Activated CD8-positive, alpha-beta memory T cell treated with anti-CD3 and anti-CD28 coated beads for 36 hours (primary cell): ENCODE measurements around the gene SYNGR1. TPM values are rescaled to one million over a fixed set of nuclear protein-coding genes. Genes with fewer than 3 reads are reported as not detected.
"Not testable (repeated sequence)": the region's sequence is repeated elsewhere in the genome, so short reads cannot be mapped to it uniquely, and the experiment has no call there.

ENCODE experiments used
- CTCF ChIA-PET: fragments of 350-600 bp; sonication (Branson Sonifier 250); formaldehyde crosslinking; loops from one replicate; lab custom pipeline; 2021; ENCODE audit warnings: antibody characterized with exemption; lab: Charles Lee
- POLR2A ChIA-PET: fragments of 350-600 bp; sonication (Branson Sonifier 250); formaldehyde crosslinking; loops from one replicate; lab custom pipeline; 2021; ENCODE audit warnings: antibody characterized with exemption; lab: Charles Lee
- total RNA-seq, 2 experiments: library from RNA; stranded (reverse); gene quantifications; one replicate each; pipeline ENCODE4 v1.2.3, GENCODE V29; 2021

SYNGR1 gene
- total RNA-seq, 2 experiments from 2014 or later: 3.8 to 4.2 TPM

- ChIA-PET POLR2A (interaction anchor here (0.9 kb wide), 1 partner anchor 210 kb away, joined by 4 read pairs; no protein-coding TSS in a partner anchor), CTCF (interaction anchor here (4.6 to 6.8 kb wide), 2 partner anchors 142 to 144 kb away, joined by 50 to 53 read pairs; no protein-coding TSS in a partner anchor)
These were observed 36.4 kb upstream of the SYNGR1 start for GRCh38 chr22:39313258-39314001.

- POLR2A ChIA-PET: interaction anchor here (0.6 to 0.9 kb wide), 3 partner anchors 124 to 209 kb away, joined by 3 to 4 read pairs (median 4); partner anchors contain the start of gene ATF4
- CTCF ChIA-PET: interaction anchor here (6.8 kb wide), 1 partner anchor 145 kb away, joined by 50 read pairs; no protein-coding TSS in a partner anchor
These were observed 35.4 kb upstream of the SYNGR1 start for GRCh38 chr22:39314251-39314971.

- CTCF ChIA-PET: interaction anchor here (0.7 to 6.8 kb wide), 11 partner anchors 9 to 444 kb away, joined by 3 to 50 read pairs (median 4); partner anchors contain the start of gene CBX6
These were observed 34.4 kb upstream of the SYNGR1 start for GRCh38 chr22:39315389-39315788.

GRCh38 chr22:39316440-39317083, 33.2 kb upstream of the SYNGR1 start:
- ChIA-PET CTCF (interaction anchor here (0.6 to 6.8 kb wide), 17 partner anchors 10 to 447 kb away, joined by 3 to 50 read pairs (median 4); partner anchors contain the start of gene CBX6), POLR2A (interaction anchor here (0.6 to 1.8 kb wide), 8 partner anchors 72 to 206 kb away, joined by 3 to 7 read pairs (median 4); partner anchors contain the start of genes ATF4 and CBX7)

More at GRCh38 chr22:39315389-39315788, 34.4 kb upstream of the SYNGR1 start:
- POLR2A ChIA-PET: interaction anchor here (0.6 to 1.5 kb wide), 2 partner anchors 144 to 172 kb away, joined by 4 to 6 read pairs; no protein-coding TSS in a partner anchor

- ChIA-PET CTCF (interaction anchor here (0.6 to 6.8 kb wide), 7 partner anchors 11 to 448 kb away, joined by 3 to 50 read pairs (median 4); no protein-coding TSS in a partner anchor), POLR2A (interaction anchor here (0.6 to 3.2 kb wide), 9 partner anchors 15 to 205 kb away, joined by 3 to 11 read pairs (median 4); partner anchors contain the start of genes ATF4, CBX7 and TAB1)
These were observed 32.6 kb upstream of the SYNGR1 start for GRCh38 chr22:39317084-39317774.

- ChIA-PET POLR2A (interaction anchor here (1.0 to 3.2 kb wide), 12 partner anchors 8 to 205 kb away, joined by 3 to 17 read pairs (median 6); partner anchors contain the start of genes ATF4, CBX7, MIEF1 and TAB1), CTCF (interaction anchor here (0.6 to 6.8 kb wide), 8 partner anchors 11 to 447 kb away, joined by 3 to 50 read pairs (median 3); no protein-coding TSS in a partner anchor)
These were observed 31.9 kb upstream of the SYNGR1 start for GRCh38 chr22:39317775-39318506.

GRCh38 chr22:39318507-39319283, 31.1 kb upstream of the SYNGR1 start:
- CTCF ChIA-PET: interaction anchor here (0.6 to 6.8 kb wide), 7 partner anchors 12 to 448 kb away, joined by 3 to 50 read pairs (median 3); no protein-coding TSS in a partner anchor

GRCh38 chr22:39319284-39320022, 30.3 kb upstream of the SYNGR1 start, which contains the start of gene RPL3:
TSS of gene RPL3 (minus strand) at chr22:39319623. CDS start at chr22:39319597, 26 bp downstream.
- CTCF ChIA-PET: interaction anchor here (0.6 to 6.8 kb wide), 10 partner anchors 8 to 1779 kb away, joined by 3 to 50 read pairs (median 3); partner anchors contain the start of gene TAB1
- POLR2A ChIA-PET: interaction anchor here (0.5 to 3.2 kb wide), 22 partner anchors 9 to 1961 kb away, joined by 3 to 17 read pairs (median 4); partner anchors contain the start of genes ATF4, CBX7, MIEF1 and SYNGR1

More at GRCh38 chr22:39318507-39319283, 31.1 kb upstream of the SYNGR1 start:
- POLR2A ChIA-PET: interaction anchor here (0.7 to 3.2 kb wide), 15 partner anchors 8 to 204 kb away, joined by 3 to 17 read pairs (median 5); partner anchors contain the start of genes ATF4, CBX7, MIEF1 and SYNGR1

- CTCF ChIA-PET: interaction anchor here (0.8 to 6.8 kb wide), 5 partner anchors 12 to 178 kb away, joined by 3 to 50 read pairs (median 3); partner anchors contain the start of gene TAB1
- POLR2A ChIA-PET: interaction anchor here (1.2 to 3.2 kb wide), 3 partner anchors 11 to 200 kb away, joined by 4 to 17 read pairs (median 10); partner anchors contain the start of genes ATF4 and CBX7
These were observed 29.2 kb upstream of the SYNGR1 start for GRCh38 chr22:39320616-39321029.

GRCh38 chr22:39325392-39325932, 24.3 kb upstream of the SYNGR1 start:
- ChIA-PET POLR2A (no interaction called here), CTCF (no interaction called here)

- POLR2A ChIA-PET: no interaction called here
- CTCF ChIA-PET: interaction anchor here (0.7 kb wide), 1 partner anchor 484 kb away, joined by 3 read pairs; the partner anchor contains the start of gene NPTXR
These were observed 21.6 kb upstream of the SYNGR1 start for GRCh38 chr22:39327995-39328754.

GRCh38 chr22:39330553-39330952, 19.2 kb upstream of the SYNGR1 start:
- POLR2A ChIA-PET: not testable (repeated sequence)
- CTCF ChIA-PET: interaction anchor here (0.6 to 2.3 kb wide), 4 partner anchors 18 to 694 kb away, joined by 3 to 10 read pairs (median 4); no protein-coding TSS in a partner anchor

GRCh38 chr22:39332441-39333064, 17.2 kb upstream of the SYNGR1 start:
- ChIA-PET POLR2A (interaction anchor here (0.6 to 2.4 kb wide), 2 partner anchors 14 to 73 kb away, joined by 3 to 10 read pairs; partner anchors contain the start of gene RPL3), CTCF (interaction anchor here (0.6 to 1.1 kb wide), 3 partner anchors 10 to 17 kb away, joined by 3 to 4 read pairs (median 4); no protein-coding TSS in a partner anchor)
